ENCODE data around the gene SLC9C1. TPM values are rescaled to one million over a fixed set of nuclear protein-coding genes. Genes with fewer than 3 reads are reported as not detected.

Gene SLC9C1
- not detected for total RNA-seq
- polyA plus RNA-seq (2013, experiment 1 of 2), result not detected
- polyA plus RNA-seq (2013, experiment 2 of 2), result not detected
- 0 to 0.34 (median 0) reads per million in 172 experiments for total RNA-seq

DNA sequence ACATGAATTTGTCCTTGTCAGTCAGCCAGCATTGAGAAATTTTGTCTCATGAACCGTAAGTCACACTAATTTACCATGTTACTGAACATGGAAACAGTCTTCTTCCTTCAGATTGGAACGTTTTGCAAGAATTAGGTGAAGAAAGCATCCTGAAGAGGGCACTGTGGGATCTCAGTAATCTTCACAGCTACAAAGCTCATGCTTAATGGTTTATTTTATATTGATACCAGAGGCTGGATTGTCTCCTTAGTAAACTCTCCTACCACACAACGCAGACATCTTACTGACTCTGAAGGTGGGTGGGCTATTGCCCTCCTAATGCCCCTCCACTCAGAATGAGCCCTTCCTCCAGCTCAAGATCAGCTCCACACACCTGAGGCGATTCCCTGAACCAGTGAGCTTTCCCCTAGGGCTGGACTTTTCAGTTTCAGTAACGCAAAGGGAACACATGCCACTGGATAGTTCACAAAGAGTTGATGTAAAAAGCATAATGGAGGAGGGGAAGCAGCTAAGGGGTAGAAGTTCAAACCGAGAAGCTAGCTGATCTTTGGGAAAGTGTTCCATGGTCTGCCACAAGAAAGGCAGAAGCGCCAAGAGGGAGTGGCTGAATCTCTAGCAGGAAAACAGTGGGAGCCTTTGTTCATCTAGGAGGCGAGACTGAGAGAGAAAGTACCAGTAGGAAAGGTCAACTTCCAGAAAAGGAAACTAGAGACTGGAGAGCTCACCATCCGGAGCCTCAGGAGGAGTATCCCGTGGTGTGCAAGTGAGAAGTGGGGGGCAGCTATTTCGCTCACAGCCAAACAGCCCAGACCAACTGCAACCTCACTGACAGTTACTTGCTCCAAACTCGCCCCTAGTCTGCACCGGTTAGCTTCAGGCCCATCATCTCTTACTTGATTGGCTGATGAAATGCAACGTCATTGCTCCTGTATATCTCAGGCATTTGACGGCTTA lies at the start of gene SLC9C1:
TSS of gene SLC9C1 (minus strand) at position 849 of the 954 bp plus-strand sequence. CDS start 7,425 bp downstream, outside the sequence.
- CTCF ChIA-PET, result interaction anchor here (0.7 to 3.5 kb wide), 13 partner anchors 10 to 995 kb away, joined by 3 to 12 read pairs (median 4); no protein-coding TSS in a partner anchor
- Histone ChIP-seq H3K27me3 (ENCODE audit: control insufficient read depth in 1 of 2, insufficient read depth in 2 of 2, low read length in 2 of 2) (no peaks in the 10 kb centered on the region), H3K4me1 (ENCODE audit: insufficient read depth, low read length) (peaks cover 4% of the 10 kb centered on the region), H3K36me3 (ENCODE audit: insufficient read depth, low read length) (no peaks in the 10 kb centered on the region), H3K4me3 (ENCODE audit: low read length) (peak within 1 kb of the TSS; percentile 27), H3K27ac (ENCODE audit: low read depth in 1 of 2, low read length in 2 of 2) (no peak within 1 kb of the TSS), H3K9me3 (ENCODE audit: control insufficient read depth in 1 of 2, insufficient read depth in 1 of 2, low read length in 2 of 2) (no peaks in the 10 kb centered on the region)
- peak in 8 of 14 experiments; percentile 8 to 76 (median 37) for DNase-seq
- Mint-ChIP-seq H3K9me3 (no peaks in the 10 kb centered on the region), H3K27me3 (no peaks in the 10 kb centered on the region), H3K27ac (peak within 1 kb of the TSS; percentile 59), H3K4me1 (ENCODE audit: low read depth) (peaks cover 25% of the 10 kb centered on the region), H3K4me3 (peak within 1 kb of the TSS; percentile 87), H3K36me3 (ENCODE audit: low read depth) (no peaks in the 10 kb centered on the region)
- TF ChIP-seq, protein P1, sequence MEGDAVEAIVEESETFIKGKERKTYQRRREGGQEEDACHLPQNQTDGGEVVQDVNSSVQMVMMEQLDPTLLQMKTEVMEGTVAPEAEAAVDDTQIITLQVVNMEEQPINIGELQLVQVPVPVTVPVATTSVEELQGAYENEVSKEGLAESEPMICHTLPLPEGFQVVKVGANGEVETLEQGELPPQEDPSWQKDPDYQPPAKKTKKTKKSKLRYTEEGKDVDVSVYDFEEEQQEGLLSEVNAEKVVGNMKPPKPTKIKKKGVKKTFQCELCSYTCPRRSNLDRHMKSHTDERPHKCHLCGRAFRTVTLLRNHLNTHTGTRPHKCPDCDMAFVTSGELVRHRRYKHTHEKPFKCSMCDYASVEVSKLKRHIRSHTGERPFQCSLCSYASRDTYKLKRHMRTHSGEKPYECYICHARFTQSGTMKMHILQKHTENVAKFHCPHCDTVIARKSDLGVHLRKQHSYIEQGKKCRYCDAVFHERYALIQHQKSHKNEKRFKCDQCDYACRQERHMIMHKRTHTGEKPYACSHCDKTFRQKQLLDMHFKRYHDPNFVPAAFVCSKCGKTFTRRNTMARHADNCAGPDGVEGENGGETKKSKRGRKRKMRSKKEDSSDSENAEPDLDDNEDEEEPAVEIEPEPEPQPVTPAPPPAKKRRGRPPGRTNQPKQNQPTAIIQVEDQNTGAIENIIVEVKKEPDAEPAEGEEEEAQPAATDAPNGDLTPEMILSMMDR (IDR thresholded peaks at IDR 0.05), result peak; percentile 73
- ATAC-seq (ENCODE audit: poor library complexity), result peak; percentile 82
- POLR2A ChIA-PET, result interaction anchor here (0.6 to 1.9 kb wide), 6 partner anchors 9 to 239 kb away, joined by 3 to 14 read pairs (median 4); no protein-coding TSS in a partner anchor
- intact Hi-C loops (cut with DNase I, micrococcal nuclease), result loop anchor here (1.0 to 5.0 kb wide), 5 partner anchors 33 to 237 kb away; no protein-coding TSS in a partner anchor

DNA sequence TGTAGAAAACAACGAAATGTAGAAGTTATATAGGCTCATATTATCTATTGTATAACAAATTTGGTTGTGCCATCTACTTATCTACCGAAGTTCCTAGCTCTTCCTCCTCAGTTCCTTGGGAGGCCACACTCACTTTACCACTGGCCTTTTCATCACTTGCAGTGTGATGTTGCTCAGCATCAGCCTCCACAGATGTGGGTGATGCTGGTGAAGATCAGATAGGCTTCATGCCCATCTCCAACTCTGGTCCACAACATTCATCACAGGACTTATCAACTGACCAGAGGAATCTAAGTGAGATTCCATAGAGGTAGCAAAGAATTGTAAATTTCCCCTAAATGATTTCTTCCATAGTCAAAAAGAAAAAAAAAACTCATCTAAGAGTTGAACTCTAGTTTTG lies 47.4 kb upstream of the SLC9C1 start:
- ATAC-seq (ENCODE audit: poor library complexity) (no peak), DNase-seq (no peak)
- CTCF ChIA-PET, result no interaction called here
- H3K4me3 ChIP-seq (ENCODE audit: low read length), result no peak overlapping the region
- H3K27ac ChIP-seq (ENCODE audit: low read depth in 1 of 2, low read length in 2 of 2), result no peak overlapping the region
- POLR2A ChIA-PET, result no interaction called here
- Mint-ChIP-seq H3K4me3 (no peak overlapping the region), H3K27me3 (no peaks in the 10 kb centered on the region), H3K36me3 (ENCODE audit: low read depth) (peaks cover 24% of the 10 kb centered on the region), H3K9me3 (peaks cover 2% of the 10 kb centered on the region), H3K27ac (peak overlapping the region; percentile 13), H3K4me1 (ENCODE audit: low read depth) (peaks cover 41% of the 10 kb centered on the region)
- H3K9me3 ChIP-seq (ENCODE audit: control insufficient read depth in 1 of 2, insufficient read depth in 1 of 2, low read length in 2 of 2), result no peaks in the 10 kb centered on the region
- TF ChIP-seq, protein P1 (IDR thresholded peaks at IDR 0.05), result no peak
- no peaks in the 10 kb centered on the region for H3K4me1 ChIP-seq (ENCODE audit: insufficient read depth, low read length)
- no peaks in the 10 kb centered on the region for H3K36me3 ChIP-seq (ENCODE audit: insufficient read depth, low read length)
- no peaks in the 10 kb centered on the region for H3K27me3 ChIP-seq (ENCODE audit: control insufficient read depth in 1 of 2, insufficient read depth in 2 of 2, low read length in 2 of 2)
- intact Hi-C loops (cut with DNase I, micrococcal nuclease), result no loop called here

DNA sequence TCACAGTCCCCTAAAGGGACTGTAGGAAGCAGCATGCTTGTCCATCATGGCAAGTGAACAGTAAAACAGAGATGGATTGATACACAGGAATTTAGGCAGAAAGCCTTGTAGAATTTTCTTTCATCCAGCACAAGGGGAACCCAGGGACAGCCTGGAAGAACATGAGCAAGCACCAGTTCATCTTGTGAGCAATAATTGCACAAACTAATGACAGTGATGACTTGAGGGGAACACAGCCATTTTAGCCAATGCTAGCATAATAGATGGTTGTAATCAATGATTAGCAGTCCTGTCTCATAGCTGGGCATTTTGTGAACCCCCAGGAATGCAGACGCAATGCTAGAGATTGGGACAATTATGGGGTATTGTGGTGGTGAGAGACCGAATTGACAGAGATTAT lies 45.6 kb upstream of the SLC9C1 start:
- no peak for DNase-seq
- Mint-ChIP-seq H3K27ac (no peak overlapping the region), H3K36me3 (ENCODE audit: low read depth) (peaks cover 11% of the 10 kb centered on the region), H3K9me3 (peaks cover 2% of the 10 kb centered on the region), H3K4me3 (no peak overlapping the region), H3K27me3 (no peaks in the 10 kb centered on the region), H3K4me1 (ENCODE audit: low read depth) (peaks cover 50% of the 10 kb centered on the region)
- ChIA-PET CTCF (interaction anchor here (1.2 kb wide), 1 partner anchor 228 kb away, joined by 3 read pairs; no protein-coding TSS in a partner anchor), POLR2A (no interaction called here)
- Histone ChIP-seq H3K36me3 (ENCODE audit: insufficient read depth, low read length) (no peaks in the 10 kb centered on the region), H3K27ac (ENCODE audit: low read depth in 1 of 2, low read length in 2 of 2) (no peak overlapping the region), H3K4me1 (ENCODE audit: insufficient read depth, low read length) (no peaks in the 10 kb centered on the region), H3K4me3 (ENCODE audit: low read length) (no peak overlapping the region), H3K27me3 (ENCODE audit: control insufficient read depth in 1 of 2, insufficient read depth in 2 of 2, low read length in 2 of 2) (no peaks in the 10 kb centered on the region), H3K9me3 (ENCODE audit: control insufficient read depth in 1 of 2, insufficient read depth in 1 of 2, low read length in 2 of 2) (no peaks in the 10 kb centered on the region)
- TF ChIP-seq, protein P1 (IDR thresholded peaks at IDR 0.05), result no peak
- ATAC-seq (ENCODE audit: poor library complexity), result no peak
- intact Hi-C loops (cut with DNase I, micrococcal nuclease), result loop anchor here in 1 of 2 experiments (2.0 to 10.0 kb wide), 2 partner anchors 13 to 95 kb away; no protein-coding TSS in a partner anchor
